ENCODE measurements around the gene TIPRL. TPM values are rescaled to one million over a fixed set of nuclear protein-coding genes. Genes with fewer than 3 reads are reported as not detected.
"Not testable (repeated sequence)": the region's sequence is repeated elsewhere in the genome, so short reads cannot be mapped to it uniquely, and the experiment has no call there.

TIPRL gene
- total RNA-seq, 1 donor from 2014 or later: 43.4 TPM

- DNase-seq: no peak
Observed at GRCh38 chr1:168159979-168160378, 18.8 kb upstream of the TIPRL start.

- DNase-seq: peak; percentile 10
Observed at GRCh38 chr1:168161459-168161858, 17.3 kb upstream of the TIPRL start.

- DNase-seq: no peak
Observed at GRCh38 chr1:168163670-168164069, 15.1 kb upstream of the TIPRL start.

- no peak for DNase-seq
Observed at GRCh38 chr1:168164771-168165170, 14.0 kb upstream of the TIPRL start.

GRCh38 chr1:168167806-168168205 lies 11.0 kb upstream of the TIPRL start:
- DNase-seq: no peak

- no peak for DNase-seq
Observed at GRCh38 chr1:168170564-168171508, 7.9 kb upstream of the TIPRL start.

GRCh38 chr1:168172250-168172915 lies 6.4 kb upstream of the TIPRL start:
- DNase-seq: no peak

GRCh38 chr1:168178227-168178637 lies 530 bp upstream of the TIPRL start:
- DNase-seq: no peak

GRCh38 chr1:168179438-168180147 lies 831 bp downstream of the TIPRL start:
- DNase-seq: peak; percentile 26

- no peak for DNase-seq
Observed at GRCh38 chr1:168180148-168180524, 1.4 kb downstream of the TIPRL start.

GRCh38 chr1:168181063-168181720 lies 2.4 kb downstream of the TIPRL start:
- DNase-seq: not testable (repeated sequence)

GRCh38 chr1:168187177-168187576 lies 8.4 kb downstream of the TIPRL start:
- DNase-seq: no peak

- no peak for DNase-seq
Observed at GRCh38 chr1:168190403-168190802, 11.6 kb downstream of the TIPRL start.

GRCh38 chr1:168195199-168196135 lies 16.7 kb downstream of the TIPRL start:
- no peak for DNase-seq

GRCh38 chr1:168199056-168199455 lies 20.3 kb downstream of the TIPRL start:
- DNase-seq: no peak

GRCh38 chr1:168202941-168203654 lies 24.3 kb downstream of the TIPRL start:
- no peak for DNase-seq

- DNase-seq: no peak
Observed at GRCh38 chr1:168206111-168206510, 27.3 kb downstream of the TIPRL start.

GRCh38 chr1:168207673-168208072 lies 28.9 kb downstream of the TIPRL start:
- not testable (repeated sequence) for DNase-seq

- DNase-seq: no peak
Observed at GRCh38 chr1:168210312-168210711, 31.6 kb downstream of the TIPRL start.

- DNase-seq: no peak
Observed at GRCh38 chr1:168213349-168213748, 34.6 kb downstream of the TIPRL start.

- no peak for DNase-seq
Observed at GRCh38 chr1:168216171-168216570, 37.4 kb downstream of the TIPRL start.

All from dermis blood vessel endothelial cell (primary cell).